ENCODE data around the gene HEG1. TPM values are rescaled to one million over a fixed set of nuclear protein-coding genes. Genes with fewer than 3 reads are reported as not detected.

Gene HEG1
- total and polyA plus RNA-seq, 2 of the 13 experiments (the other 11 are each of a cell fraction or from before 2014, with no cell fraction given): 10.7 to 18.2 TPM

GRCh38 chr3:125010393-125010792 lies 45.4 kb downstream of the HEG1 start (continued):
- TF ChIP-seq ZHX2 (IDR thresholded peaks at IDR 0.05; ENCODE audit: low read depth) (no peak), ZHX2 (CRISPR knock-in tag; IDR thresholded peaks at IDR 0.05; ENCODE audit: borderline replicate concordance) (no peak), FOXO1 (CRISPR knock-in tag; IDR thresholded peaks at IDR 0.05) (0 out of 2 replicates have a peak, but pooled peaks have one; percentile 54), PATZ1 (CRISPR knock-in tag; IDR thresholded peaks at IDR 0.05) (no peak), FOSL2 (CRISPR knock-in tag; IDR thresholded peaks at IDR 0.05) (peak; percentile 32), HMG20B (CRISPR knock-in tag; conservative IDR thresholded peaks at IDR 0.05) (no peak), THRA (CRISPR knock-in tag; IDR thresholded peaks at IDR 0.05; ENCODE audit: borderline replicate concordance) (peak; percentile 54; the same call in 1 of the 2 replicates), ZBTB38 (CRISPR knock-in tag; IDR thresholded peaks at IDR 0.05) (peak; percentile 76), ZFP62 (CRISPR knock-in tag; IDR thresholded peaks at IDR 0.05) (no peak), NFE2L1 (CRISPR knock-in tag; IDR thresholded peaks at IDR 0.05; ENCODE audit: borderline replicate concordance) (no peak), POGK (CRISPR knock-in tag; conservative IDR thresholded peaks at IDR 0.05) (no peak), MYNN (CRISPR knock-in tag; IDR thresholded peaks at IDR 0.05; ENCODE audit: low read depth) (no peak), HNRNPL (IDR thresholded peaks at IDR 0.05; ENCODE audit: low read depth, low read length) (0 out of 2 replicates have a peak, but pooled peaks have one; percentile 37), CENPX (CRISPR knock-in tag; IDR thresholded peaks at IDR 0.05) (no peak), TCF7L2 (IDR thresholded peaks at IDR 0.05; ENCODE audit: low read depth, low read length) (no peak), GFI1 (CRISPR knock-in tag; IDR thresholded peaks at IDR 0.05; ENCODE audit: borderline replicate concordance) (peak; percentile 63; the same call in 1 of the 2 replicates), ZNF263 (CRISPR knock-in tag; IDR thresholded peaks at IDR 0.05) (no peak), FIP1L1 (IDR thresholded peaks at IDR 0.05; ENCODE audit: borderline replicate concordance, insufficient read depth, low read depth, low read length) (no peak)

Data from HepG2 (cell line).